OCI-LY7 (cell line): ENCODE measurements around the gene DMRTB1. TPM values are rescaled to one million over a fixed set of nuclear protein-coding genes. Genes with fewer than 3 reads are reported as not detected.

Source experiments
- BruUV-seq: library from RNA; stranded (reverse); fragments of 400-500 nt; replicated peaks from 2 replicates; lab custom pipeline; 2021; lab: Mats Ljungman, UMichigan
- CTCF ChIA-PET: fragments of 300-600 bp; sonication (Branson Sonifier 250); formaldehyde crosslinking; loops from one replicate; lab custom pipeline; 2022; ENCODE audit warnings: antibody characterized with exemption; ENCODE audit not compliant: unreplicated experiment; lab: Charles Lee
- POLR2A ChIA-PET: fragments of 300-600 bp; sonication (Branson Sonifier 250); formaldehyde crosslinking; loops from one replicate; lab custom pipeline; 2022; ENCODE audit warnings: antibody characterized with exemption; lab: Charles Lee
- DNase-seq: peaks from one replicate; pipeline ENCODE4 v3.0.0-alpha.2; 2015; ENCODE audit warnings: low spot score
- H2AFZ ChIP-seq: fragments of 200-600 bp; sonication (generic), shearing (Covaris generic); 2 replicates; pipeline ENCODE4 v1.6.1; 2014; ENCODE audit warnings: mild to moderate bottlenecking, antibody characterized with exemption, low read length, moderate library complexity
- H3K27ac ChIP-seq: fragments of 200-600 bp; sonication (generic); 2 replicates; pipeline ENCODE4 v1.5.1; 2014; ENCODE audit warnings: mixed run types, low read depth, mild to moderate bottlenecking, moderate library complexity, low read length, inconsistent platforms; ENCODE audit not compliant: poor library complexity, severe bottlenecking
- H3K36me3 ChIP-seq: fragments of 200-600 bp; sonication (generic); 2 replicates; pipeline ENCODE4 v1.6.1; 2014; ENCODE audit warnings: mild to moderate bottlenecking, antibody characterized with exemption, low read length, moderate library complexity, mixed read lengths; ENCODE audit not compliant: insufficient read depth
- H3K4me1 ChIP-seq: fragments of 200-600 bp; sonication (generic); 2 replicates; pipeline ENCODE4 v1.5.1; 2014; ENCODE audit warnings: mild to moderate bottlenecking, low read length; ENCODE audit not compliant: insufficient read depth, poor library complexity, severe bottlenecking
- H3K4me2 ChIP-seq: fragments of 200-600 bp; sonication (generic); 2 replicates; pipeline ENCODE4 v1.6.1; 2014; ENCODE audit warnings: mild to moderate bottlenecking, low read length
- H3K4me3 ChIP-seq: fragments of 200-600 bp; sonication (generic); 2 replicates; pipeline ENCODE4 v1.5.1; 2014; ENCODE audit warnings: mild to moderate bottlenecking, low read depth, low read length; ENCODE audit not compliant: poor library complexity, severe bottlenecking
- H3K79me2 ChIP-seq: fragments of 200-600 bp; sonication (generic); 2 replicates; pipeline ENCODE4 v1.6.1; 2016; ENCODE audit warnings: low read depth, mild to moderate bottlenecking, low read length, moderate library complexity, mixed read lengths; ENCODE audit not compliant: insufficient read depth
- H3K9me2 ChIP-seq: fragments of 200-600 bp; sonication (generic); 2 replicates; pipeline ENCODE4 v1.6.1; 2016; ENCODE audit warnings: mild to moderate bottlenecking, low read length, mixed read lengths; ENCODE audit not compliant: insufficient read depth
- H3K9me3 ChIP-seq: fragments of 200-600 bp; sonication (generic); 2 replicates; pipeline ENCODE4 v1.6.1; 2014; ENCODE audit warnings: mild to moderate bottlenecking, mixed run types, low read length, mixed read lengths
- H4K20me1 ChIP-seq: fragments of 200-600 bp; sonication (generic); 2 replicates; pipeline ENCODE4 v1.6.1; 2014; ENCODE audit warnings: mild to moderate bottlenecking, antibody characterized with exemption, low read length, moderate library complexity, mixed read lengths; ENCODE audit not compliant: insufficient read depth
- EZH2phosphoT487 ChIP-seq: fragments of 200-600 bp; sonication (generic); IDR thresholded peaks from 2 replicates; pipeline ENCODE4 v1.6.1; 2018; ENCODE audit warnings: low read depth, borderline replicate concordance, mild to moderate bottlenecking, mixed run types, antibody characterized with exemption, low read length, moderate library complexity, mixed read lengths
- intact Hi-C: fragments of 100-400 bp; cut with micrococcal nuclease; formaldehyde crosslinking; loops from one replicate; pipeline ENCODE4 v1.10.0; 2022; ENCODE audit not compliant: unreplicated experiment
- total RNA-seq, 2 experiments: library from RNA; depleted of rRNA in 1 of 2; stranded (reverse); fragments of >200 nt in 1 of 2; shearing (Covaris generic) in 1 of 2; gene quantifications; 2 replicates each; pipeline ENCODE4 v1.2.3, GENCODE V29; 2014 to 2022
- TF ChIP-seq, protein P1 (sequence below): fragments of 200-600 bp; sonication (generic); conservative IDR thresholded peaks from 2 replicates; pipeline ENCODE4 v1.5.1; 2014; ENCODE audit warnings: mild to moderate bottlenecking, antibody characterized with exemption, low read length, moderate library complexity, mixed read lengths

The DMRTB1 gene
- total RNA-seq, 2 experiments from 2014 or later = not detected

DNA sequence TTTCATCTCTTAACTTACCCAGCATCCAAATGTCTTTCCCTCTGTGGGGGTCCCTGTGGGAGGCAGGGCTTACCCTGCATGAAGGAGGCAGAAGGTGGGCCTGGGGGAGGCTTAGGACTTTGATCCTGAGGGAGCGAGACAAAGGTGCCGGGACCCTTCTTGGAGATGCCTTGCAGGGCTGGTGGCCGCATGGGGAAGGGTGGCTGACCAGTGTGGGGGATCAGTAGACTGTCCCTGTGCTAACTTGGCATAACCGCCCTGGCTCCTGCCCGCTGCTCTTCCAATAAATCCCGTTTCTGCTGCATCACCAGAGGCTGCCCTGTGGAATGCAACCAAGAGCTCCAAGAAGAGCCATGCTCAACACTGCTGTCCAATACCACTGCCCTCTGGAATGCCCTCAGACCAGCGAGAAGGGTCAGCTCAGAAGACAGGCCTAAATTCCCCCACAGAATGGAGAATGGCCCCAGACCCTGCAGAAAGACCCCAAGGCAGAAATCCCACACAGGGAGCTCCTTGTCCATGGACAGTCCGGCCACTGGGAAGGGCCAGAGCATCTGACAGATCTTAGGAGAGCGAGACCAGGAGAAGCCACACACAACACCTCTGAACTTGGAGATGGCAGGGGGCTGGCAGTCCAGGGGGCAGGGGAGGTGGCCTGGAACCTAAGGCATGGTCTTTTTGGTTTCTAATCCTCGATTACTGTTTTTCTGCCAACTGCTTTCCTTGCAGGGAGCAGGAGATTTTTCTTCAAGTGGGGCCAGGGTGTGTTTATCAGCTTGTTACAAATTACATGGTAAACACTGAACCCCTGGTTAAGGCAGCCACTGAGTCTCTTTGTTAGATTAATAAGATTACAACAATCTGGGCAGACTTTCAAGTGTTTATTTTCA is 46.7 kb upstream of the DMRTB1 start:
- Histone ChIP-seq H4K20me1 (no peaks in the 10 kb centered on the region), H3K4me2 (no peak overlapping the region), H3K9me3 (no peaks in the 10 kb centered on the region), H3K4me3 (no peak overlapping the region), H3K4me1 (no peaks in the 10 kb centered on the region), H3K9me2 (no peaks in the 10 kb centered on the region), H3K79me2 (no peaks in the 10 kb centered on the region), H2AFZ (no peak overlapping the region), H3K36me3 (no peaks in the 10 kb centered on the region), H3K27ac (no peak overlapping the region)
- DNase-seq = no peak
- POLR2A ChIA-PET = no interaction called here
- CTCF ChIA-PET = no interaction called here
- TF ChIP-seq, protein P1, sequence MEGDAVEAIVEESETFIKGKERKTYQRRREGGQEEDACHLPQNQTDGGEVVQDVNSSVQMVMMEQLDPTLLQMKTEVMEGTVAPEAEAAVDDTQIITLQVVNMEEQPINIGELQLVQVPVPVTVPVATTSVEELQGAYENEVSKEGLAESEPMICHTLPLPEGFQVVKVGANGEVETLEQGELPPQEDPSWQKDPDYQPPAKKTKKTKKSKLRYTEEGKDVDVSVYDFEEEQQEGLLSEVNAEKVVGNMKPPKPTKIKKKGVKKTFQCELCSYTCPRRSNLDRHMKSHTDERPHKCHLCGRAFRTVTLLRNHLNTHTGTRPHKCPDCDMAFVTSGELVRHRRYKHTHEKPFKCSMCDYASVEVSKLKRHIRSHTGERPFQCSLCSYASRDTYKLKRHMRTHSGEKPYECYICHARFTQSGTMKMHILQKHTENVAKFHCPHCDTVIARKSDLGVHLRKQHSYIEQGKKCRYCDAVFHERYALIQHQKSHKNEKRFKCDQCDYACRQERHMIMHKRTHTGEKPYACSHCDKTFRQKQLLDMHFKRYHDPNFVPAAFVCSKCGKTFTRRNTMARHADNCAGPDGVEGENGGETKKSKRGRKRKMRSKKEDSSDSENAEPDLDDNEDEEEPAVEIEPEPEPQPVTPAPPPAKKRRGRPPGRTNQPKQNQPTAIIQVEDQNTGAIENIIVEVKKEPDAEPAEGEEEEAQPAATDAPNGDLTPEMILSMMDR = no peak
- no peak for TF ChIP-seq EZH2phosphoT487
- intact Hi-C loops = no loop called here
- no TSS peak for BruUV-seq

DNA sequence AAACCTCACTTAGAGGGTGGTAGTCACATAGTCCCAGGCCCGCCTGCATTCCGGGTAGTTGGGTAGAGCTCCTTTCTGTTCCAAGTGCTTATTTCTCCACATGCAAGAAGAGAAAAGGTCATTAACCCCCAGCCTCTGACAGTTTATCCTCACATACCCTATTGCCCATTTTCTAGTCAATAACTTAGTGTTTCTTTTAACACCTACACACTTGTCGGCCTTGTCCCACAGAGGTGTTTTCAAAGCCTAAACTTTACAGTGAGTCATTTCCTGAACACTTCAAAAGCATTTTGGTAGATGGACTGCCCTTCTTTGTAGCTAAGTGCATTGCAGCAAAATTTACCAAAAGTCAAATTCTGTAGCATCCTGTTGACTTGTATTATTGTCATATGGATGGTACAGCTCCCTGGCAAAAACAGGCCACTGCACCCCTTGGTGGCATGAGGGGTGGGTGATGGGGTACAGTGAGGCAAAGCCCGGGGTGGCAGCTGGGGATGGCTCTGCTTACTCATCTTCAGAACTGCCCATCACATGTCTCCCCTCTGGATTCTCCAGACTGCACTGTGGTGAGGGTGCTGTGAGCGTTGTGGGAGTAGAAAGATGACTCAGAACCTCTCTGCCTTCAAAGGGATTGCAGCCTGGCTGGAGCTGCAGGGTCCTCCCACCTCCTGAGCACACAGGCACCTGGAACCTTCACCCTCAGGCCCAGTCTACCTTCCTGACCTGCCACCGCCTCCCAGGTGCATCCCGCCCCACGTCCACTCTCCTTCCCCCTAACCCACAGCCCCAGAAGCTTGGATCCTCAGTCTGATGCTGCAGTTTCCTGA is 45.8 kb upstream of the DMRTB1 start:
- Histone ChIP-seq H3K36me3 (no peaks in the 10 kb centered on the region), H3K4me2 (no peak overlapping the region), H3K4me3 (no peak overlapping the region), H2AFZ (no peak overlapping the region), H3K27ac (no peak overlapping the region), H3K4me1 (no peaks in the 10 kb centered on the region), H3K9me2 (no peaks in the 10 kb centered on the region), H3K79me2 (no peaks in the 10 kb centered on the region), H3K9me3 (no peaks in the 10 kb centered on the region), H4K20me1 (no peaks in the 10 kb centered on the region)
- no TSS peak for BruUV-seq
- intact Hi-C loops = no loop called here
- POLR2A ChIA-PET = no interaction called here
- no peak for TF ChIP-seq EZH2phosphoT487
- TF ChIP-seq, protein P1 = no peak
- CTCF ChIA-PET = no interaction called here
- no peak for DNase-seq
